ENCODE data around the gene ARID4A. TPM values are rescaled to one million over a fixed set of nuclear protein-coding genes. Genes with fewer than 3 reads are reported as not detected.
A peak's percentile ranks its signal among the peaks of the same experiment; 100 is the strongest.
"Not testable (repeated sequence)": the region's sequence is repeated elsewhere in the genome, so short reads cannot be mapped to it uniquely, and the experiment has no call there.

ARID4A gene
- polyA plus RNA-seq, 5 donors, result 22.3 to 51.5 (median 42.8) TPM

GRCh38 chr14:58292187-58292586 lies 6.2 kb upstream of the ARID4A start:
- no peak for DNase-seq

- DNase-seq, result no peak
These were observed 4.2 kb upstream of the ARID4A start for GRCh38 chr14:58294201-58294600.

- no peak for DNase-seq
These were observed 1.6 kb upstream of the ARID4A start for GRCh38 chr14:58296726-58297125.

- DNase-seq, result no peak
These were observed 968 bp upstream of the ARID4A start for GRCh38 chr14:58297412-58297761.

DNA sequence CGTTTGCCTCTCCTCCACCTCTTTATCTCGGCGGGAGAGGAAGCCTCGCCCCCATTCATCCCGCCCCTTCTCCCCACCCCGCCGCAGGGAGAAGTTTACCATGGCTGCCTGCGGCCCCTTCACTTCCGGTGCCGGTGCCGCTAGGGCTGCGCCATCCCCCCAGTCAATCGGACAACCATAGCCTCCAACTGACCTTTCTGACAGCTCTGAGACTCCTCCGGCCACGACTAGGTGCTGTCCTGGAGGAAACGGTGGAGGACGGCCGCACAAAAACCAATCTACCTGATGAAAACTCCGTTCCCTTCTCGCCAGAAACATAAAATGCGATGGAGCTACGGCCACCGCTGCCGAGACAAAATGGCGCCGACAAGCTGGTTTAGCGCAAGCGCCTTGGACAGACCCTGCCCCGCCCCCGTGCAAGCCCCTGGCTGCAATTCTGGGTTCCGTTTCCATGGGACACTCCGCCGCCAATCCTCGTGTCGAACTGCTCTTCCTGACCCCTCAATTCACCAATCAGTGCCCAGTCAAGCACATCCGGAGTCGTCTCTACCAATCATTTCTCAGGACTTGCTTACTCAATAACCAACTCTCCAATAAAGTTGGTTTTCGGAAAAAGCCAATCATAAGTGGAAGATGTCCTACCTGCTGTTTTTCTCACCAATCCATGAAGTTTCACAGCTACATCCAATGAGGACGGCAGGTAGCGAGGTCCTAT lies 436 bp upstream of the ARID4A start:
- peak; percentile 99 to 100 for DNase-seq

DNA sequence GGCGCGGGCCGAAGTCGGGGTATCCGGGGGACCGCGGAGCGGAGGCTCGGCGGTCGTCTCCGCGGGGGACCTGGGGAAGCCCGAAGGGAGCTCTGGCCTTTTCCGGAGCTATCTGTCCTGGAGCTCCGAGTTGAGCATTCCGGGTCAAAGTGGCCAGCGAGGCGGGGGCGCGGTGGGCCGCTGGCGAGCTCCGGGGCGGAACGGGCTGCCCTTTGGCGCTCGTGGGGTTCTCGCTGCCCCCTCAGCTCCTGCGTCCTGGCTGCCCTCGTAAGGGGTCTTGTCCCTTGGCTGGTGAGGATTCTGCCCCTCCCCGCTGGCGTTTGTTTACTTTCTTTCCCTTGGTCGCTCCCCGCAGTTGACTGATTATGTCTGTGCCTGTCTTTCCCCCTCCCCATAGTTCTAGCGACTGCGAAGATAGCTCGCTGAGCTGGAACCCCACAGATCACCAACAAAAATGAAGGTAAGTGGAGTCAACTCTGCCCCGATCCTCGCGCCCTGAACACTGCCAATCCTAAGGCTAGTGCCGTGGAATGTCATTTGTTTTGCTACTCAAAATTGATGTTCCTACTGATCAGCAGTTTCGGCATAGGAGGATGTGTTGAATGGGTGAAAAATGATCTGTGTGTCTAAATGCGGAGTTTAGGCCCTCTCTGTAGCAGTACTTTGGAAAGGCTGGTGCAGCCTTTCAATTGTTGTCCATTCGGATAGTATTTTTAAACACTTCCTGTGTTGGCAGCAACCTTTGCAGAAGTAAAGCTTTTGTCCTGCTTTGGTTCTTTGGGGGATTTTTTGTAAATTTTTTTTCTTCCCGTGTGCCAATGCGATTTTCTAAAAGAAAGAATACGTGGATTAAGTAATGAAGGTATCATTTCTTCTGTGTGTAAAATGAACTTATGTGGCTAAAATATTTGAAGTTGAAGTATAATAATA lies 1.3 kb downstream of the ARID4A start:
- DNase-seq, result peak; percentile 41 to 50

GRCh38 chr14:58301416-58301815 lies 3.1 kb downstream of the ARID4A start:
- no peak for DNase-seq

DNA sequence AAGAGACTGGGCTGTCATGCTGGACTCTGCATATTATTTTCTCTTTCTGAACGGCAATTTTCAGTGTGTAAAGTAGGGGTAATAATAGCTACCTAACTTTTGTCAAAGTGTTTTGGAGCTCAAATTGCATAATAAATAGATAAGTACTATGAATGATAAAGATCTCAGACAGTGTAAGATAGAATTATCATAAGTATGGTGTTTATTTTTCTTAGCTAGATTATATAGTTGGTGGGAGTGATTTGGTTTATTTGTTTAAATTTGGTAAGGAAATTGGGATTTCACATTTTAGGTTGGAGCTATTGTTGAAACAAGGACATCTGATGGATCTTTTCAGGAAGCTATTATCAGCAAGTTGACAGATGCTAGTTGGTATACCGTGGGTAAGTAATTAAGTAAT lies 7.4 kb downstream of the ARID4A start:
- no peak for DNase-seq

DNA sequence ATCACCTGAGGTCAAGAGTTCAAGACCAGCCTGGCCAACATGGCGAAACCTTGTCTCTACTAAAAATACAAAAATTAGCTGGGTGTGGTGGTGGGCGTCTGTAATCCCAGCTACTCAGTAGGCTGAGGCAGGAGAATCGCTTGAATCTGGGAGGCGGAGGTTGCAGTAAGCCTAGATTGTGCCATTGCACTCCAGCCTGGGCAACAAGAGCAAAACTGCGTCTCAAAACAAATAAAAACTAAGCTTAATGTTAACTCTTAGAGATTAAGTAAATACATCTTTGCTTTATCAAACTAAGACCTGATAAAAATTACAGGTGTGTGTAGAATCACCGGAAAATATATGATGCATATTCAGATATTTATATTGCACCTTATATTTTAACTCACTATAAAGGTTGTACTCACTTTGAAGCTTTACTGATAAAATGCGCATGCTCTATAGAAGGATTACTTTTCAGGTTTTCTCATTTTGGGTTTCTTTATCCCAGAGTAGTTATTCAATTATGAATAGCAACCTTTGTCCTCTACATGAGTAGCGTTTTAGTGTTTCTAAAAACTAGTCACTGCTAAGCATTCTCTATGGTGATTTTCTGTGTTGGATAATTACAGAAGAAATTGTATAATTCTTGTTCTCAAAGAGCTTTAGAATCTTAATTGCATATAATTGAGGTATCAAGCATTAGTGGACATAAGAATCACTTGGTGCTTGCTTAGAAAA lies 9.4 kb downstream of the ARID4A start:
- no peak for DNase-seq

DNA sequence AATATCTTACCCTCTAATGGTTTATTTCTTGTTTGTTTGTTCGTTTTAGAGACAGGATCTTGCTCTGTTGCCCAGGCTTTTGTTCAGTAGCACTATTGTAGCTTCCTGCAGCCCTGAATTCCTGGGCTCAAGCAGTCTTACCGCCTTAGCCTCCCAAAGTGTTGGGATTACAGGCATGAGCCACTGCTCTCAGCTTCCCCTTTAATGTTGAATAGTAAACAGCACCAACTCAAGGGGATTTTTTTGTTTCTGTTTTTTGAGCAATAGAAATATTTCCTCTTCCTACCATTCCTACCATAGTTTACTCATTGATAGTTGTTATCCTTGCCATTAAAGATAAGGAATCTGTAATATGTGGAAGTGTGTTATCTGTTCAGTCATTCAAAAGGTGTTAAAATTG lies 10.7 kb downstream of the ARID4A start:
- DNase-seq, result no peak

DNA sequence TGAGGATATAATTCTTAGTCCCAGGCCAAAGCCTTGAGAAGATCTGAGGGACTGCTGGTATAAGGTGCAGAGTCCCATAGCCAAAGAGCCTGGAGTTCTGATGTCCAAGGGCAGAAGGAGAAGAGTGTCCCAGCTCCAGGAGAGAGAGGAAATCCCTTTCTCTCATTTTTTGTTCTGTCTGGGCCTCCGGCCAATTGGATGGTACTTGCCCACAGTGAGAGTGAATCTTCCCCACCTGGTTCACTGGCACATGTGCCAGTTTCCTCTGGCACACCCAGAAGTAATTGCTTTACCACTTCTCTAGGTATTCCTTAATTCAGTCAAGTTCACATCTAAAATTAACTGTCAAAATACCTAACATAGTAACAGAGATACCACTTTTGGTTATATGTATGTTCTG lies 15.3 kb downstream of the ARID4A start:
- no peak for DNase-seq

DNA sequence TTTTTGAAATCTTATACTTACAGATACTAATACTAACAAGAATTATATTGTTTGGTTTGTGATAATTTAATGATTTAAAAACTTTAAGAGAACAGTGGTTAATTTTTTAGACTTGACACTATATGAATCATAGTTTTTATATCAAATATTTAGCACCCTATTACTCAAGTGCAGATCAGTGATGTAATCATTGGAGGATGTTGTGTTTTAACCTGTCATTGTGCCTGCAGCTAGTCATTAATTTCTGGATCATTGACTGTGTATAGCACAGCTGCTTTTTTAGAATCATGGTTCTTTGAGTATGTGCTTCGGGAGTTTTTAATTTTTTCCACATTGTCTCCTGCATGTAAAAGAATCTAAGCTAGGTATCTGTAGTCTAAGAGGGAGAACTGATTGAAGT lies 17.3 kb downstream of the ARID4A start:
- no peak for DNase-seq

- DNase-seq, result no peak
These were observed 28.7 kb downstream of the ARID4A start for GRCh38 chr14:58327019-58327418.

DNA sequence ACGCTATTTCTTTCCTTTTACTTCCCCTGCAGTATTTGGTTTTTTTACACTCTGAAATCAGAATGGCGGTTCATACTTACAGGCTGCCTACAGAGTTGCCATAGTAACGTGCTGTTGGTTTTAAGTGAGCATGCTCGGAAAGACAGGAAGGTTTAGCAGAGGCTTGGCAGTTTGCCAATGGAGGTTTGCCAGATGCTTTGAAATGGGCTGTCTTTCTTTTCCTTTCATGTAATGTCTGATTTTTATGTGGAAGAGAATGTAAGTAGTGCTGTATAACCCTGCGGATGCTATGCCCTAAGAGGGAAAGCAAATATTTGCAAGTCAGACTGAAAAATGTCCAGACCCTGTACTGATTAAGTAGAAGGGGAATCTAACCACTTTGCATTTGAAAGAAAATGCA lies 32.8 kb downstream of the ARID4A start:
- DNase-seq, result peak; percentile 94 to 96

DNA sequence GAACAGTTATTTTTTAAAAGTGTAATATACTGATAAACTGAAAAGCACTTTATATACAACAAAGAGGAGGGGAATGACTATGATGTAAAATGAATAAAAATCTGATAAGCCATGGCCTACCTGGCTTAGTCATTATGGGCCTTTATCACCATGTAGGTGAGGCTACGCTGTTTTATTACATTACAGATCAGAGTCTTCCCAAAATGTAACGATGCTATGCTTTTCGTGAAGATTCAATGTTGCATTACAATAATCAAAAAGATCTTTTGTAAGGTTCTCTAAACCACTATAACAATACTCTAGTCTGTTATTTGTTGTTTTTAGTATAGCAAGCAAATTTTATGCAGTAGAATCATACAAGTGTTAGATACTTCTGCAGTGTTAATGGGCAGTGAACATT lies 34.2 kb downstream of the ARID4A start:
- DNase-seq, result no peak

GRCh38 chr14:58339666-58340065 lies 41.3 kb downstream of the ARID4A start:
- not testable (repeated sequence) for DNase-seq

- no peak for DNase-seq
These were observed 42.9 kb downstream of the ARID4A start for GRCh38 chr14:58341152-58341748.

GRCh38 chr14:58343535-58343934 lies 45.2 kb downstream of the ARID4A start:
- not testable (repeated sequence) for DNase-seq

DNA sequence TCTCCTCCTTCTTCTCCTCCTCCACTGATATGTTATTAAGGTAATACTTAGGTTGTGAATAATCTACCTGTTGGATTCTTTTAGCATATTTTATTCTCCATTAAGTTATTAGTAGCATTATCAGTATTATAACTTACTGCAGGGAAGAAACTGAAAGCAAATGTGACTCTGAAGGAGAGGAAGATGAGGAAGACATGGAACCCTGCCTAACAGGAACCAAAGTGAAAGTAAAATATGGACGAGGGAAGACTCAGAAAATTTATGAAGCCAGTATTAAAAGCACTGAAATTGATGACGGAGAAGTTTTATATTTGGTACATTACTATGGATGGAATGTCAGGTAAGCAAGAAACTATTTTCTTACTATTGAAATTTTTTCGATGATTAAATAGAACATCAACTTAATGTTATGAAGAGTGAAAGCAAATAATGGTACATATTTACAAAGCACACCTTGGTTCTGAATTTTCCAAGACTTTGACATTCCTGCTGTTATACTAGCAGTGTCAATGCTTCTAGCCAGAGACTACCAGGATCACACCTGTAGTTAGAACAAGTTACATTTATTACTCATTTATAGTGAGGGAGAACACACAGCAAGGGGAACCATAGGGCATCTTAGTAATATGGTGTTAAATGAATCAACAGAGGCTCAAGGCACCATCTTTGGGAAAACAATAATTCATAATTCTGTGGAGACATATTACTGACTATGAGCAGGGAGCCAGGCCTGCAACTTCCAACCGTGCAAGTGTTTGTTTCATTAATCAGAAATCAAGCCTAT lies 55.4 kb downstream of the ARID4A start:
- DNase-seq, result no peak

DNA sequence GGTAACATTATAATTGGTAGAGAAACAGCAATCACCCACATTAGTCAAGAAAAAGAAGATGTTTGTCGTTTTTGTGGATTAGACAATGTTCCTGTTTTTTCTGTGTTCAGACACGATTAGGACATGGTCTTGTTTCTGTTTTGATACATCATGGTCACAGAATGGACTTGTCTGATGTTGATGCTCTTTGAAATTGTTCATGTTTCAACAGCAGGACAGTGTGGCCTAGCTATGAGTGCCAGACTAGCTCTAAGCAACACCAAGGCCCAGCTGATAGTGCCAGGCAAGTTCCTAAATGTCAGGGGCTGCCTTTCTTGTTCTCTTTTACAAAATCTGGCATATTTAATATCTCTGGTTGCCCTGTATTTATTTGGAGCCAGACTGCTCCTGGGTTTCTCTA lies 56.5 kb downstream of the ARID4A start:
- no peak for DNase-seq

- DNase-seq, result no peak
These were observed 57.9 kb downstream of the ARID4A start for GRCh38 chr14:58356268-58356667.

All from right lung (tissue), 5 donors.